NCI-H2107 treated with DMSO at 0.1 percent for 48 hours (cell line): ENCODE measurements around the gene FHIT.
A peak's percentile ranks its signal among the peaks of the same experiment; 100 is the strongest.

Source experiments
- DNase-seq: peaks from one replicate; lab custom pipeline; 2025; ENCODE audit not compliant: unreplicated experiment; lab: John Stamatoyannopoulos, UW

Gene FHIT

DNA sequence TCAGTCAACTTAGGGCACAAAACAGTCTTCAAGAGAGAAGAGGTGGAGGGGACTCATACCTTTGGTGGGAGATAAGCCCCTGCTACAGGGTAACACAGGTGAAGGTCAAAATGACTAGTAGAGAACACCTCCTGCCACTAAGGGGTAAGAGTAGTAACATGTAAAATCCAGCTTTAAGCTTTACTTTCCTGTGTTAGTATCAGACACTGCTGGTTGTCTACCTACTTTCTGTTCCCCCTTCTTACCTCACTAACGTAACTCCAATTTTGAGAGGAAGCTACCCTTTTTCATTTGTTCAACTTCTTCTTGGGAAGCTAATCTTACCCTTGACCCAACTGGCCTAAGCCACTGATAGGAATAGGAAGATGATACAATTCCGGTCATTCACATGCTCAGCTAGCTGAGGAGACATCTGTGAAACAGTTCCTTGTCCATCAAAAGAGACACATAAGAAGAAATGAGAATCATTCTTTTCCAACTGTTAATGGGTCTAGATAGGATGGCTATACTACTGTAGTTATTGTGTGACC is 1374.7 kb downstream of the FHIT start:
- no peak for DNase-seq

- DNase-seq = no peak
Measured at GRCh38 chr3:59873576-59874230, 1377.5 kb downstream of the FHIT start.

DNA sequence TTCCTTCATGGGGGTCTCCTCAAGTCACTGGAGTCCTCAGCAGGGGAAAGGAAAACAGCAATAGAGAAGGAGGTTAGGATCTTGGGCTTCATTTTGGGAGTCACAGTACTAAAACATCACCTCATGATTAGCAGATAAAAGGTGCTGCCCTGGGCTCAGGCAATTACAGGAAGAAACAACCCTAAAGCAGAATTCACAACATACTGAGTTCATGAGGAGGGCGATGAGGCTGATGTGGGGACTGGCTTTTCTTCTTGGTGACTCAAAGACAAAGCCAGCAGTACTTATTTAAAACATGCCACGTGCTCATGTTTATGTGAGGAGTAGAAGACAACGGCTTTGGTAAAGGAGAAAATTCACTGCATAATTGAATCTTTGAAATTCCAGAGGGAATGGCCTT is 1379.1 kb downstream of the FHIT start:
- DNase-seq = no peak

DNA sequence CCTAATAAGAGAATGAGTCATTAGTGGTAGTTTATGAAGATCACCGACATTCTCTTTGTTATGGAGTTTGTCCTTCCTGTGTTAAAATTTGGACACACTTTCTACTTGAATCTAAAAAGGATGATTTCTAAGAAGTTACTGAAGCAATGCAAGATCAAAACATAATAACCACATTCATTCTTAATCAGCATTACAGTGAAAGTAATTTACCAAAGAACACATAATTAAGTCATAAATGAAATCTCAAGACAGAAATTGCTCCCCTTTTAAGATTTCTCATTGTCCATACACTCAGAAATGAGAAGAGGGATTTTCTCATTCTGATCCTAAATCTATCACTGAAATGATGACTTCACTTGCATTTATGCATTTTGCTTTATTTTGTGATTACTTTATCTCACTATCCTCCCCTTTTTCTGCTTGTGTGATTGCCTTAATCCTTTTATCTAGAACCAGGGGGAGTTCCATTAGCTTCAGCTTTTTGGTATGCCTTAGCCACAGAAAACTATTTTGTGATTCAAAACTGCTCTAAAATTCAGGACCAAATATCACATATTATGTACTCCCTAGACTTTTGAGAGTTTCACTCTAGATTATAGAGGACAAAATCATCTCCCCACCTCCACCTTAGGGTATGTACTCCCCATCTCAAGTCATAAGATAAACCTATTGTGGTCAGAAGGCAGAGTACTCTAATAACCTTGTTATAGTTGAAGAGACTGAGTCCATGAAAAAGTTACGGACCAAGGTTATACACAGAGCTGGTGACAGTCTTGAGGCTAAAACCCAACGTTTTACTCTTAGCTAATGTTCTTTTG is 1383.9 kb downstream of the FHIT start:
- DNase-seq = no peak

DNA sequence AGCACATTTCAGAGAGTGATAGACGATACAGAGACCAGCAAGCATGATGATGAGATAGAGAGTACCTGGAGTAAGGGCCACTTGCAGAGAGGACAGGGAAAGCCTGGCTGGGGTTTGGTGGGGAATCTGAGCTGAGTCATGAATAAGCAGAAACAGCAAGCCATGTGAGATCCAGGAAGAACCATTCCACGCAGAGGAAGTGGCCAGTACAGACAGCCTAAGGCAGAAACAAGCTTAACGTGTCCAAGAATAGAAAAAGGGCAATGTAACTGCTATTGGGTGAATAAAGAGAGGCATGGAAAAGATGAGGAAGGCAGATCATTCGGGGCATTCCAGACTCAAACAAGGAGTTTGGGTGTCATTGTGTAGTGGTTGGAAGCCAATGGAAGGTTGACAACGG is 1385.2 kb downstream of the FHIT start:
- no peak for DNase-seq

DNA sequence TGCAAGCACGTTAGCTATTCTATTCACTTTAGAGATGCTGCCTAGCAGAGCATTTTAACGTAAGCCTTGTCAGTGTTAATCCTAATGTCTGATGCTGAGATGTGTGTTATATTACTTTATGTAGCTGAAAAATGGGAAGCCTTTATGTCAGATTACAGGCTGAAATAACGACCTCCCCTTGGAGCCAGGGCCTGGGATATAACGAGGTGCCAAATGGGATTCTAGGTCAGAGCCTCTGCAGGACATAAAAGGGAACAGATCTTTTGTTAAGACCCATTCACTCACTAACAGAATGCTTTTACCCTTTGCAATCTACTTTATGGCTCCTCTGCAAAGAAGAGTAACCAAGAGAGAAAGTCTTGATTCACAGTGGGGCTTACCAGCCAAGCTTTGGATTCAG is 1385.9 kb downstream of the FHIT start:
- DNase-seq = no peak

- no peak for DNase-seq
Measured at GRCh38 chr3:59862686-59863085, 1388.6 kb downstream of the FHIT start.

GRCh38 chr3:59857589-59858346 is 1393.5 kb downstream of the FHIT start:
- peak; percentile 52 for DNase-seq

DNA sequence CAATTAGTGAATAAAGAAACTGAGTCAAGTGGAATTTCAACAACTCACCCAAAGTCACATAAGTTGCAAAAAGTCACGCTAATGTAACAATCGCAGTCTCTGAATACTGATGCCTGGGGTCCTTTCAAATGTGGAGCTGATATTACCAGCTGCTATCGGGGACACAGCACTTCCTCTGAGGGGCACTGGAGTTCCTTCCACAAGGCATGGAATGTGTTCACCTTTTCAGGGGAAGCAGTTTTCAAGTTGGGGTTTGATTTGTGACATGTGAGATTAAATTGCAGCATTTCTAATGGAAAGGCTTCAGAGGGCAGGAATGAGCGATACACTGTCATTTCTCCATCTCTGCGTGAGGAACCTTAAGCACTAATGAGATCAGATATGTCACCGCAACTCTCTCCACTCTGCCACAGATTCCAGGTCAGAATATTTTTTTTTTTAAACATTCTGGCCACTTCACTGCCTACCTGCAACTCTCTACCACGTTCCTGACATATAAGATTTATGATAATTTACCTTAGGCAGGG is 1394.3 kb downstream of the FHIT start:
- no peak for DNase-seq

- no peak for DNase-seq
Measured at GRCh38 chr3:59854061-59854709, 1397.1 kb downstream of the FHIT start.

DNA sequence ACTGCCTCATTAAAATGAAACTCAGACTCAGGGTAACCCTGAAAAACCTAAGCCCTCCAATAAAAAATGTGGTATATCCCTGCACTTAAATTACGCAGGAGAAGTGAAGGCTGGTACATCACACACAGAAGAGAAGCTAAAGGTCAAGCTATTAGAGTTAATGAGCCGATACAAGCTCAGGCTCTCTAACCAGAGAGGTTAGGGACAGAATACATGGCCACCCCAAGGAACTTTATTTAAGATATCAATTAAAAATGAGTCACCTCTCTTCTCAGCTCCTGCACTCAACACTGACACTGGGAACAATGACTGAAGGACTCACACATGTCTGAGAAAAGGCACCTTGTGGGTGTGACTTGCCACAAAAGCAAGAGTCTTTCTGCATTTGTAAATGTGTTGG is 1400.8 kb downstream of the FHIT start:
- no peak for DNase-seq

GRCh38 chr3:59845386-59845785 is 1405.9 kb downstream of the FHIT start:
- no peak for DNase-seq

DNA sequence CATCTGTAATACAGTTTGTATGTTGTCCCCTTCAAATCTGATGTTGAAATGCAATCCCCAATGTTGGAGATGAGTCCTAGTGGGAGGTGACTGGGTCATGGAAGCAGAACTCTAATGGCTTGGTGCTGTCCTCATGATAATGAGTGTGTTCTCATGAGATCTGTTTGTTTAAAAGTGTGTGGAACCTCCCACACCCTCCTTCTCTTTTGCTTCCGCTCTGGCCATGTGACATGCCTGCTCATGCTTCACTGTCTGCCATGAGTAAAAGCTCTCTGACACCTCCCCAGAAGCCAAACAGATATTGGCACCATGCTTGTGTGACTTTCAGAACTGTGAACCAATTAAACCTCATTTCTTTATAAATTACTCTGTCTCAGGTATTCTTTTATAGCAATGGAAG is 1407.4 kb downstream of the FHIT start:
- DNase-seq = no peak

- no peak for DNase-seq
Measured at GRCh38 chr3:59839810-59840515, 1411.3 kb downstream of the FHIT start.

GRCh38 chr3:59839283-59839682 is 1412.0 kb downstream of the FHIT start:
- no peak for DNase-seq

- no peak for DNase-seq
Measured at GRCh38 chr3:59836531-59836930, 1414.7 kb downstream of the FHIT start.

DNA sequence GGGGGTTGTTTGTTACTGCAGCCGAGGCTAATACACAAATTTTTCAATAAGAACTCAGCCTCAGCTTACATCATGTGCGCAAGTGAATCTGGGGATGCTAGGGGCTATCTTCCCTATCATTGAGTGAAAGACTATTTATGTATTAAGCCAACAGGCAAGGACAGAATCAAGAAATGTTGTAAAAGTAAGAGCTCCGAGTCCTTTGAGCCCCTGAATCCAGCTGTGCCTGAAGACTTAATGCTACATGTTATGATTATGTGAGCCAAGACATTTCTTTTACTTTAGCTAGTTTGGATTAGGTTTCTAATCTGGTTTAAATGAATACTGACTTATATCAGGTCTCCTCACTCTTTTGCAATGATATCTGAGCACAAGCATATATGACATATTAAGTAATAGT is 1418.5 kb downstream of the FHIT start:
- no peak for DNase-seq

DNA sequence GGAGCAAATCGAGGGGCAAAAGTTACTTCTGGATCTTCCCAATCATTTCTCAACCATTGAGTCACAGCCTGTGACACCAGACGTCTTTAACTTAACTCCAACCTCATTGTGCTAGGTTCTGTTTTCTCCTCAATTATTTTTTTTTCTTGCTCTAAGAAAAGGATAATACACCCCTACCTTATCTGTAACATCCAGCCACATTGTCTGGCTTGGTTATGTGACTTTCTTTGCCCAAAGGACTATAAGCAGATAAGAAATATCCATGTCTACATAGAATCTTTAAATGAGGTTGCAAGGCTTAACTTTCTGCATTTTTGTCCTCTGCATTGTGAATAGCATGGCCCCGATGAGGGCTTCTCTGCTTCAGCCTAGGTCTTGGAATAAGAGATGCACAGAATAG is 1419.0 kb downstream of the FHIT start:
- no peak for DNase-seq

DNA sequence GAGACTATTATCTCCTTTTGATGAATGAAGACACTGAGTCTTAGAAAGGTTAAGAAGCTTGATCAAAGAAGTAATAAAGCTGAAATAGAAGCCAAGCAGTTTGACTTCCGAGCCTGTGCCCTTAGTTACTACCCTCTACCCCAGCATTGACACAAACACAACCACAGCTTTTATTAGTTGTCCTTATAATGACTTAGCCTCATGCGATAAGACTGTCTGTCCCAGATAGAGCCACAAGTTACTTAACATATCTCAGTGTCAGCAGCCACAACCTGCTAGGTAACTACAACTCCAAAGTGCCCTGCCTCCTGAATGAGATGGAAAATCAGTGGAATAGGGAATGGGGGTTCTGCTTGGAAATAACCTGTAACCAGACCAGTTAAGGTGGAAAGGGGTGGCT is 1419.9 kb downstream of the FHIT start:
- no peak for DNase-seq

GRCh38 chr3:59829527-59829926 is 1421.7 kb downstream of the FHIT start:
- DNase-seq = no peak
